Hepatocyte (in vitro differentiated cells): ENCODE measurements around the gene SCRG1.

Experiments used
- CTCF ChIP-seq: fragments of 200-600 bp; sonication (generic); IDR thresholded peaks from 2 replicates; pipeline ENCODE4 v1.5.1; 2016; ENCODE audit warnings: antibody characterized with exemption, mild to moderate bottlenecking; ENCODE audit not compliant: poor library complexity
- EZH2 ChIP-seq: fragments of 200-600 bp; sonication (generic); IDR thresholded peaks from 2 replicates; pipeline ENCODE4 v1.6.1; 2016; ENCODE audit warnings: antibody characterized with exemption, mild to moderate bottlenecking, borderline replicate concordance
- EZH2phosphoT487 ChIP-seq: fragments of 200-600 bp; sonication (generic); IDR thresholded peaks from one replicate; pipeline ENCODE4 v1.6.1; 2018; ENCODE audit warnings: antibody characterized with exemption, mild to moderate bottlenecking, low read depth, moderate library complexity; ENCODE audit not compliant: unreplicated experiment, severe bottlenecking

- no peak for TF ChIP-seq EZH2
- TF ChIP-seq CTCF: no peak
- no peak for TF ChIP-seq EZH2phosphoT487
These were observed 4.1 kb upstream of the SCRG1 start for GRCh38 chr4:173403051-173403450.
